K562 (cell line): ENCODE measurements around the gene HAGHL. TPM values are rescaled to one million over a fixed set of nuclear protein-coding genes. Genes with fewer than 3 reads are reported as not detected.

Experiments used
- ELF1 ChIP-seq: fragments of 200-800 bp; sonication (Bioruptor generic); IDR thresholded peaks from 2 replicates; pipeline ENCODE4 v1.6.1; 2016; ENCODE audit warnings: missing genetic modification characterization, missing compliant biosample characterization
- ELK3 ChIP-seq: fragments of 450-650 bp; formaldehyde crosslinking; IDR thresholded peaks from 2 replicates; pipeline ENCODE4 v1.4.0; 2020; ENCODE audit warnings: mild to moderate bottlenecking
- HSF4 ChIP-seq: fragments of 250-450 bp; sonication (Bioruptor Pico); IDR thresholded peaks from 2 replicates; pipeline ENCODE4 v2.1.2; 2022; ENCODE audit warnings: mild to moderate bottlenecking, moderate library complexity, borderline replicate concordance
- PRPF4 ChIP-seq: fragments of 200-400 bp; formaldehyde crosslinking; IDR thresholded peaks from one replicate; pipeline ENCODE4 v1.6.1; 2017; ENCODE audit warnings: low read length, low read depth, mild to moderate bottlenecking; ENCODE audit not compliant: insufficient read depth, poor library complexity, severe bottlenecking
- ZNF407 ChIP-seq: fragments of 450-650 bp; IDR thresholded peaks from 2 replicates; pipeline ENCODE4 v1.6.1; 2016; ENCODE audit warnings: low read depth
- ZNF445 ChIP-seq: fragments of 250-450 bp; sonication (Bioruptor Pico); IDR thresholded peaks from 2 replicates; pipeline ENCODE4 v1.4.0; 2020; ENCODE audit warnings: low read depth, mild to moderate bottlenecking, moderate library complexity
- polyA plus RNA-seq, 8 experiments: library from polyadenylated mRNA; depleted of rRNA in 4 of 8; stranded (reverse) in 5 of 8; unstranded in 3 of 8; fragments of >200 nt; fragmentation: Nextera tagmentation in 2 of 8; fragmentation: Illumina TruSeq in 1 of 8; extraction: Ambion mirVana in 2 of 8; extraction: Trizol in 1 of 8; gene quantifications; 2 replicates each; pipeline versions ENCODE4 v1.2.1 to v1.2.3, GENCODE V29; 2011 to 2014; ENCODE audit warnings: inconsistent platforms in 1 of 8, missing spikeins in 1 of 8
- total RNA-seq, 7 experiments: library from RNA; depleted of rRNA in 6 of 7; stranded (reverse); fragments of >200 nt in 6 of 7; fragmentation: Illumina TruSeq in 2 of 7; extraction: Trizol in 2 of 7; gene quantifications; 2 replicates each; pipeline versions ENCODE4 v1.2.1 to v1.2.3, GENCODE V29; 2011 to 2021; ENCODE audit warnings: low replicate concordance in 1 of 7

Gene HAGHL
- total and polyA plus RNA-seq, 9 of the 15 experiments (the other 6 are each of a cell fraction or from before 2014, with no cell fraction given) = 0.31 to 83.4 (median 20.7) TPM

- TF ChIP-seq HSF4 (CRISPR knock-in tag) (no peak), ZNF407 (no peak), ZNF445 (CRISPR knock-in tag) (no peak), PRPF4 (no peak), ELF1 (no peak), ELK3 (CRISPR knock-in tag) (no peak)
Observed at GRCh38 chr16:777826-778225, 50.9 kb downstream of the HAGHL start (continued).
